ENCODE data around the gene NDUFAF8.

Gene NDUFAF8

DNA sequence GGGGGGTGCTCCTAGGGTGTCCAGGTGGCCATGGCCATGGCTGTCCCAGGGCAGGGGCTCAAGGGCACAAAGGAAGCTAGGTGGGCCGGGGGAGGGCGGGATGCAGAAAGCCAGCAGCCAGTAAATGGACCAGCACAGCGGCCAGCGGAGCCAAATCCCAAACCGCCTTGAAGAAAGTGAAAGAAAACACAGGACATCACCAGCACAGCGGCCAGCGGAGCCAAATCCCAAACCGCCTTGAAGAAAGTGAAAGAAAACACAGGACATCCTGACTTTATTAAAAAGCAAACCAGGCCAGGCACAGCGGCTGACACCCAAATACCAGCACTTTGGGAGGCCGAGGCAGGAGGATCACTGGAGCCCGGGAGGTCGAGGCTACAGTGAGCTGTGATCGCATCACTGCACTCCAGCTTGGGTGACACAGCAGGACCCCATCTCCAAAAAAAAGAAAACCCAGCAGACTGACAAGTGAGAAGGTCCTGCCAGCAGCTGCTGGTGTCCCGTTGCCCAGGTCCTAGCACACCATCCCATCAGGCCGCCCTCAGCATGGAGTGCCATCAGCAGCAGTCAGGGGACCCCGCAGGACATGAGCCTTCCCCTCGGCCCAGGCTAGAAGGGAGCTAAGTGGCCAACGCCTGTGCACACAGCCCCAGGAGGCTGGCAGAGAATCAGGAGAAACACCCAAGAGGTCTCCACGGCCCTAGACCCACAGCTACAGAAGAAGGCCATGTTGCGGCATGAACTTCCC, 39.0 kb downstream of the NDUFAF8 start:
- no peak for DNase-seq (ENCODE audit: low read depth)

DNA sequence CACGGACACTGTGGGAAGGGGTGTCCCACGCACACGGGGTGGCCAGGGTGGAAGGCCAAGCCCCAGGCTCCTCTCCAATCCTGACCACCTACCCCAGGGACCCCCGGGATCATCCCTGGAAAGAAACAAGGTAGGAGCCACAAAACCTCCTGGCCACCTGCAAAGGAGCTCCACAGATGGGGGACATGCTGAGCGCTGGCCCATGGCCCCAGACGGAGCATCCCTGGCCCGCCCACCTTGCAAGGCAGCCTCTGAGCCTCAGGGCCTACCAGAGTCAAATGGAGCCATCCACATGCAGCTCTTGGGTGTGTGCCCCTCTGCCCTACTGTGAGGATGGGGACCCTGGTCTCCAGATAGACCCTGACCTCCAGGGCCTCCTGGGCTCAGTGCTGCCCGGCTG, 39.7 kb downstream of the NDUFAF8 start:
- DNase-seq (ENCODE audit: low read depth) = no peak

DNA sequence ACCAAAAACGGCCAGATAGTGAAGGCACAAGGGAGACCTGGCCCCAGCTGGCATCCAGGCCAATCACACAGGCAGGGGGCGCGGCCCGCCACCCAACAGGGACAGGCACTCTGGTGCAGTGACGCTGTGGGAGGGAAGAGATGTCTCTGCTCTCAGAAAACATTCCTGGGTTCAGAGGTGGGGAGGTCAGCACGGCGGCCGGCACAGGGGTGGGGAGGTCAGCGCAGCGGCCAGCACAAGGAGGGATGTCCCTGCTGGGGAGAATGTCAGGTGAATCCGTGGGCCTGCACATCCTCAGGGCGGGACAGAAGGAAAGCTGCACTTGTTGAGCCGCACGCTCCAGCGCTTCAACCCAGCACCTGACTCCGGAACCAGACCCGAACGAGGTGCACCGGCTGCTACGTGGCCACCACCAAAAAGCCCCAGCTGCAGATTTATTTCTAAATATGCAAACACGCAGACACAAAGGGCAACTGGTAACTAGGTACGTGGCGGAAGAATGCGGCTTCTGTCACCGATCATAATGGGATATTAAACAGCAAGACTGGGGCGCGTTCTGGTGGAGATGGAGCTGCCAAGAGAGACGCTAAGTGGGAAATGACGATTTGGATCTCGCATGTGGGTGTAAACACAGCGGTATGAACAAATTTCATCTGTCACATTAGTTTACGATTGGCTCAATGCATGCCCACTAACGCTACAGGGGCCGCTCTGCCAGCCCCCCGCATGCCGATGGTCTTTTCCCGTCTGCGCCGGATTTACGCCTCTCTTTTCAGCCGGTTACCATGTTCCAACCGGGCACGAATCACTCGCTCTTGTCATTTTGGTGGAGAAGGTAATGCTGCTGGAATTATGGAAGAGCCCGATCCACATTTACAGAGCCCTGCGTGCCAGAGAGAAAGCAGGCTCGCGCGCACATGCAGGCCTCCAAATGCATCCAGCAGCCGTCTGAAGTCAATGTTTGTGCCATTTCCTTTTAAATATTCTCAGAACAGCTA, 40.5 kb downstream of the NDUFAF8 start:
- DNase-seq (ENCODE audit: low read depth) = no peak

GRCh38 chr17:81280571-81280970, 41.5 kb downstream of the NDUFAF8 start:
- DNase-seq (ENCODE audit: low read depth) = no peak

GRCh38 chr17:81282141-81282540, 43.0 kb downstream of the NDUFAF8 start:
- DNase-seq (ENCODE audit: low read depth) = no peak

DNA sequence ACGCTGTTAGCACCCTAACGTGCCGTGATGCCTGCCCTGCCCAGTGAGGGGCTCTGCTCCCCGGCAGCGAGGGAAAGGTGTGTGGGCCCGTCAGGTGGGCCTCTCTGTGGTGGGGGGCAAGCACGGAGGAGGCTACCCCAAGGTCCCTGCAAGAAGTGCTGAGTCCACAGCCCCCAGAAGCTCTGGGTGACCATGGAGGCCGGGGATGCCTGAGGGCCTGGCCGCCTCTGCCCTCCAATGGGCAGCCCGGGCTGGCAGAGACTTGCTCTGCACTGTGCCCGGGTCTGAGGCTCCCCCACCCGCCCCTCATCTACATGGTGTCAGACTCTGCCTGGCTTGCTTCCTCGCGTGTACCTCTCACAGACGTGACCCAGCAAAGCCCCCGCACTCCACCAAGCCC, 43.8 kb downstream of the NDUFAF8 start:
- DNase-seq (ENCODE audit: low read depth) = no peak

DNA sequence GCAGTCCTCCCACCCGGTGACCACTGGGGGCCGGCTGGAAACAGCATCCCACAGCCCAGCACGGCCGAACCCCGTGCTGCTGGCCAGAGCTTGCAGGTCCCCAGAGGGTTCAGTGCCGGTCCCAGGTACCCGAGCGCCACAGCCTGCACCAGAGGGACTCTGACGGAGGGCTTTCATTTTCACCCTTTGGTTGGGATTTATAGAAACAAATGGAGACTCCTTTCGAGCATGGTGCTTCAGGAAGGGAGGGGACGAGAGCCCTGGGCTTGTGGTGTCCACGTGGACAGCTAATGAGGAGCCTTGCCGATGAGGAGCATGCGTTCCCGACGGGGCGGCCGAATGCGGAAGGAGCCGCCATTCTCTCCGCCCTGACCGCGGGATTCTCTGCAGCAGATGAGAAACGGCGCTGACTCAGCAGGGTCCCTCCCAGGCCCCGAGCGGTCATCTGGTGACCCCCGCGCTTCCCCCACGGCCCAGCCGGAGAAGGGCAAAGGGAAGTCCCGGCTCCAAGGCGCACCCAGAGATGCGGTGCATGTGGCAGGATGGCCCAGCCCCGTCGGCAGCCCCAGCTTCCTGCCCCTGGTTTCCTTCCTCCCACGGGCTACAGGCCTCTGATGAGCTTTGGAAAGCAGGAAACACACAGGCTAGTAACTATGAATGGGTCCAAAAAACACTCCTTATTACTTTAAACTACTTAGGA, 46.2 kb downstream of the NDUFAF8 start:
- DNase-seq (ENCODE audit: low read depth) = no peak

- no peak for DNase-seq (ENCODE audit: low read depth)
Observed at GRCh38 chr17:81285894-81286293, 46.8 kb downstream of the NDUFAF8 start.

GRCh38 chr17:81286491-81287145, 47.5 kb downstream of the NDUFAF8 start:
- no peak for DNase-seq (ENCODE audit: low read depth)

GRCh38 chr17:81287152-81287551, 48.0 kb downstream of the NDUFAF8 start:
- no peak for DNase-seq (ENCODE audit: low read depth)

- DNase-seq (ENCODE audit: low read depth) = no peak
Observed at GRCh38 chr17:81287741-81288430, 48.8 kb downstream of the NDUFAF8 start.

DNA sequence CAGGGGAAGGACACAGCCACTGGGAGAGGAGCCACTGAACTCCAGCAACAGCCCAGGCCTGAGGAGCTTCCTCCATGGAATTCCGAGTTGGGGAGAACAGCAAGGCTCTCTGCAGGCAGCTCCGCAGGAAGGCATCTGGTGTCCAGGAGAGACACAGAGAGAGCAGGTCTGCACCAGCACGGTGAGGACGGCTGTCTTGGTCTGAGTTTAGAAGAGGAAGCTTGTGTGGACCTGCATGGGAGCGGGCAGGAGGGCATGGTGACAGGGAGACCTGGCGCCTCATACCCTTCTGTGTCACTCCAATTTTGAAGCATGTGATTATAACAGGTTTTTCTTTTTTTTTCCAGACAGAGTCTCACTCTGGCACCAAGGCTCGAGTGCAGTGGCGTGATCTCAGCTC, 49.6 kb downstream of the NDUFAF8 start:
- DNase-seq (ENCODE audit: low read depth) = no peak

- no peak for DNase-seq (ENCODE audit: low read depth)
Observed at GRCh38 chr17:81289627-81290026, 50.5 kb downstream of the NDUFAF8 start.

DNA sequence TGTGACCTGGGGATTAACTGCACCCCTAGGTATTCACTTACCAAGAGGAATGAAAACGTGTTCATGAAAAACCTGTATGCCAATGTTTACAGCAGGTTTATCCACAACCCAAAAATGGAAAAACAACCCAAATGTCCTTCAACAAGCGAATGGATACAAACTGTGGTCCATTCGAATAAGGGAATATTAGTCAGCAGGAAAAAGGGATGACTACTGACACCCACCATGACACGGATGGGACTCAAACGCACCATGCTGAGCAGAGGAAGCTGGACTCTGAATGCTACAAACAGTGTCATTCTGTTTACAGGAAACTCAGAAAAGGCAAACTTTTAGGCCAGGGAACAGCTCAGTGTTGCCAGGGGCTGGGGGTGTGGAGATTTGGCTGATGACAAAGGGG, 51.1 kb downstream of the NDUFAF8 start:
- DNase-seq (ENCODE audit: low read depth) = no peak

Data from stimulated activated CD8-positive, alpha-beta memory T cell treated with anti-CD3 and anti-CD28 coated beads, Interleukin-12 subunit alpha, Interleukin-12 subunit beta, amount 100 ng/mL, for 1 hour (primary cell).